ENCODE data around the gene MAPK12.

MAPK12 gene

DNA sequence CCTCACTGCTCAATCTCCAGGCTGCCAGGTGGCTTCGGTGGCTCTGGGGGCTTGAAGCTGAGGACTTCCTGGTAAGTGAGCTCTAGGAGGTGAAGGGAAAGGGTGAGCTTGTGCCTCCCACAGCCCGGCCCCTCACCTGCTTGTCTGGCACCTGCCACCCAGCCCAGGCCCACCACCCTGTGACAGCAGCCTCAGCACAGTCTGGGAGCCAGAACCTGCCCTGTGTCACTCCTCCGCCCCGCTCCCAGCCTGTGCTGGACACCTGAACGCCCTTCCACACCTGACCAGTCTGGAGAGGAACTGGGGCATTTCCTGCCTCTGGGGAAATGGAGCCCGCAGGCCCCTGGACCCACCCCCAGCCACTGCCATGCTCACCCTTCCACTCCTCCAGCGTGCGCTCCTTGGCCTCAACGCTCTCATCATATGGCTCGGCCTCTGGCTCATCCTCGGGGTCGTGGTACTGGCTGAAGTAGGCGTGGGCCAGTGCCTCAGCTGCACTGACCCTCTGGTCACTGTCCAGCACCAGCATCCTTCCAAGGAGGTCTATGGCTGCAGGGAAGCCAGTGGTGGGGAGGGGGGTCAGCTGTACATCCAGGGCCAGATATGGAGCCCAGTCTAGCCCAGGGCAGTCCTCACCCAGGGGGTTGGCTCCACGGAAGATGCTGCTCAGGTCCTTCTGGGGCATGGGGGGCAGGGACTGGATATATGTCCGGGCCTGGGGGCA lies 3.6 kb upstream of the MAPK12 start:
- 86 to 91% methylated on average over 12 to 13 of the region's 15 CpGs for WGBS, 2 experiments (ENCODE audit: insufficient coverage in 2 of 2)
- no peak overlapping the region for H3K4me3 ChIP-seq (ENCODE audit: extremely low read depth, insufficient read depth, low read length, poor library complexity, severe bottlenecking)
- H3K4me1 ChIP-seq (ENCODE audit: control insufficient read depth, insufficient read depth, low read length, poor library complexity, severe bottlenecking): peaks cover 9% of the 10 kb centered on the region
- H3K9me3 ChIP-seq (ENCODE audit: control insufficient read depth, low read length): peaks cover 6% of the 10 kb centered on the region
- no peaks in the 10 kb centered on the region for H3K36me3 ChIP-seq (ENCODE audit: control insufficient read depth, insufficient read depth, low read length)
- no peak overlapping the region for H3K27ac ChIP-seq (ENCODE audit: low read depth, low read length, severe bottlenecking)

DNA sequence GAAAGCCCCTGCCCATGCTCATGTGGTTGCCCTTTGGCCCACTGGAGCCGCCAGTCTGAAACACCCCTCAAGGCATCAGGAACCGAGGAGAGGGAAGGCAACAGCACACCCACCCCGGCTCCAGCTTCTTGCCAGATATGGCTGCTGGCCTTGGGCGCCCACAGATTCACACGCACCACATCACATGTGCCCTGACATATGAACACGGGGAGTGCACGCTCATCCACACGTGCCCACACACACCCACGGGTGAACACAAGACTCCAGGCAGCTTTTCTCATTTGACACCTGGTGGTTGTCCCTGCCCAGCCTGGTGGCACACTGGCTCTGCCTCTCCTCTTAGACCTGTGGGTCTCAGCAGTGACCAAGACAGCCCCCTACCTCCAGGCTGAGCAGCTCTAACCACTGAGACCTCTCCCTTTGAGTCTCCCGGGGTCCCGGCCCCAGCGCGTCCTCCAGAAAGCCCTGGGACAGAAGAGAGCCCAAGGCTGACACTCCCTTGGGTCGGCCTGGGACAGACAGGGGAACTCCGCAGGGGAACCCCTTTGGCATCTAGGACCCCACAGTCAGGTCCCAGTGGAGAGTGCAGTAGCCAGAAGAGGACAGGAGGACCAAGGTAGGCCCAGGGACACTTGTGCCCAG lies 2.7 kb upstream of the MAPK12 start:
- WGBS, 2 experiments (ENCODE audit: insufficient coverage in 2 of 2): 84 to 95% methylated on average over 11 to 14 of the region's 15 CpGs
- H3K4me3 ChIP-seq (ENCODE audit: extremely low read depth, insufficient read depth, low read length, poor library complexity, severe bottlenecking): no peak overlapping the region
- no peaks in the 10 kb centered on the region for H3K36me3 ChIP-seq (ENCODE audit: control insufficient read depth, insufficient read depth, low read length)
- H3K9me3 ChIP-seq (ENCODE audit: control insufficient read depth, low read length): peaks cover 6% of the 10 kb centered on the region
- peaks cover 5% of the 10 kb centered on the region for H3K4me1 ChIP-seq (ENCODE audit: control insufficient read depth, insufficient read depth, low read length, poor library complexity, severe bottlenecking)
- H3K27ac ChIP-seq (ENCODE audit: low read depth, low read length, severe bottlenecking): no peak overlapping the region

- H3K27ac ChIP-seq (ENCODE audit: low read depth, low read length, severe bottlenecking): no peak overlapping the region
- WGBS, 2 experiments (ENCODE audit: insufficient coverage in 2 of 2): 84 to 92% methylated on average over 5 to 6 of the region's 9 CpGs
- peaks cover 5% of the 10 kb centered on the region for H3K4me1 ChIP-seq (ENCODE audit: control insufficient read depth, insufficient read depth, low read length, poor library complexity, severe bottlenecking)
- H3K36me3 ChIP-seq (ENCODE audit: control insufficient read depth, insufficient read depth, low read length): peaks cover under 1% of the 10 kb centered on the region
- H3K9me3 ChIP-seq (ENCODE audit: control insufficient read depth, low read length): peaks cover 6% of the 10 kb centered on the region
- no peak overlapping the region for H3K4me3 ChIP-seq (ENCODE audit: extremely low read depth, insufficient read depth, low read length, poor library complexity, severe bottlenecking)
Measured at GRCh38 chr22:50262973-50263617, 1.6 kb upstream of the MAPK12 start.

DNA sequence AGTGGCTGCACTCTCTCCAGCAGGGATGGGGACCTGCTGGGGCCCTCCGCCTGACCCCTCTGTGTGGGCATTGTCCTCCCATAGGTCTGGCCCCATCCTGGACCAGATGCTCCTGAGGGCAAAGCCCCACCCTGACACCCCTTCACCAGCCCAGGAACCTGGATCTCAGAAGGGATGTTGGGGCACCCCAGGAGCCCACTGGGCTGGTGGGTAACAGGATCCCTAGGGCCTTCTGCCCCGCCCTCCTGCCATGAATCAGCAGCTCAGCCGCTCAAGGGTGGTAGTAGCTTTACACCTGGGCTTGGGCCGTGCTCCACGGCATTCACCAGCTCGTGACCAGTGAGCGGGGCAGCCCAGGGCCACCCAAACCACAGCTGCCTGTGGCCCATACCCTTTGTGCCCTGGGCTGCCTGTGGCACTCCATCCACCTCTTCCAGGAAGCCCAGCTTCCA lies 1.0 kb upstream of the MAPK12 start:
- Histone ChIP-seq H3K4me3 (ENCODE audit: extremely low read depth, insufficient read depth, low read length, poor library complexity, severe bottlenecking) (peak overlapping the region; percentile 52), H3K36me3 (ENCODE audit: control insufficient read depth, insufficient read depth, low read length) (peaks cover 7% of the 10 kb centered on the region), H3K4me1 (ENCODE audit: control insufficient read depth, insufficient read depth, low read length, poor library complexity, severe bottlenecking) (peaks cover 5% of the 10 kb centered on the region), H3K9me3 (ENCODE audit: control insufficient read depth, low read length) (peaks cover 6% of the 10 kb centered on the region), H3K27ac (ENCODE audit: low read depth, low read length, severe bottlenecking) (no peak overlapping the region)
- 73 to 80% methylated on average over 7 of the region's 7 CpGs for WGBS, 2 experiments (ENCODE audit: insufficient coverage in 2 of 2)

DNA sequence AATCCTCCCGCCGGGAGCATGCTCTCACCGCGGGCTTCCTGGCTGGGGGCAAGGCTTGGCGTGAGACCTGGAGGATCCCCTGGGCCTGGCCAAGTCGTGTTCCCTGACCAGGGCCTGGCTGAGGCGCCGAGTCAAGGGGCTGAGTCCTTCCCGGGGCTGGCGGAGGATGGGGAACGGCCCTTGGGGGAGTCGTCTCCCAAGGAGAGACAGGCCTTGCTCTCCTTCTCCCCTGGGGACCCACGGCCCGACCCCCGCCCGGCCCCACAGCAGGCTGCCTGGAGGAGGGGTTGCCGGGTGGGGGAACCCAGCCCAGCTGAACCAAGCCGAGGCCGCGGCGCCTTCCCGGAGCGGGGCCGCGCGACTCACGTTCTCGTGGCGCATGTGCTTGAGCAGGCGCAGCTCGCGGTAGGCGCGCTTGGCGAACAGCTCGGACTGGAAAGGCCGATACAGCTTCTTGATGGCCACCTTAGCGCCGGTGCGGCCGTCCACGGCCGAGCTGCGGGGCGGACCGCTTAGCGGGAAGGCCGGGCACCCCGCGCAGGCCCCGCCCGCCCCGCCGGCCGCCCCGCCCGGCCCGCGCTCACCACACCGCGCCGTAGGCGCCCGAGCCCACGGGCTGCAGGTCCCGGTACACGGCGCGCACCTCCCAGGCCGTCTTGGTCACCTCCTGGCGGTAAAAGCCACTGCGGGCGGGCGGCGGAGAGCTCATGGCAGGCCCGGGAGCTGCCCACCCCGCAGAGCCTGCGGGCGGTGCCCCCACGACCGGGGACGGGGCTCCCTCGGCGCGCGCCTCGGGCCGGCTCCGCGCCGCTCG lies 475 bp downstream of the MAPK12 start:
- H3K9me3 ChIP-seq (ENCODE audit: control insufficient read depth, low read length): no peaks in the 10 kb centered on the region
- WGBS, 2 experiments (ENCODE audit: insufficient coverage in 2 of 2): 1% methylated on average over 52 to 81 of the region's 92 CpGs
- peak overlapping the region; percentile 52 for H3K4me3 ChIP-seq (ENCODE audit: extremely low read depth, insufficient read depth, low read length, poor library complexity, severe bottlenecking)
- H3K36me3 ChIP-seq (ENCODE audit: control insufficient read depth, insufficient read depth, low read length): peaks cover 16% of the 10 kb centered on the region
- H3K4me1 ChIP-seq (ENCODE audit: control insufficient read depth, insufficient read depth, low read length, poor library complexity, severe bottlenecking): peaks cover 5% of the 10 kb centered on the region
- H3K27ac ChIP-seq (ENCODE audit: low read depth, low read length, severe bottlenecking): no peak overlapping the region

DNA sequence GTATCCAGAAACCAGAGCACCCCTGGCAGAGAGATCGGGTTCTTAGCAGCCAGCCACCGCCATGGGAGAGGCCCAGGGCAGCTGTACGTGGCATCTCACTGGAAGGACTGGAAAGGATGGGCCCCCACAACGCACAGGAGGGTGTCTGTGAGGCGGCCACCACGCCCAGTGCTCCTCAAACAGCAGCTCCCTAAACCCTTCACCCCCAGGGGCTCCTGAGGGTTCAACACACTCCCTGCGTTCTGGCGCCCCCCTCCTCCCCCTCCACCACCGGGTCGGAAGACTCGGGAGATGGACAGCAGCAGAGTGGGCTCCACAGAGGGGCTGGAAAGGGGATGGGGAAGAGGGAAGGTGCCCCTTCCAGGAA lies 1.1 kb downstream of the MAPK12 start:
- Histone ChIP-seq H3K9me3 (ENCODE audit: control insufficient read depth, low read length) (no peaks in the 10 kb centered on the region), H3K36me3 (ENCODE audit: control insufficient read depth, insufficient read depth, low read length) (peaks cover 20% of the 10 kb centered on the region), H3K27ac (ENCODE audit: low read depth, low read length, severe bottlenecking) (no peak overlapping the region), H3K4me3 (ENCODE audit: extremely low read depth, insufficient read depth, low read length, poor library complexity, severe bottlenecking) (peak overlapping the region; percentile 52), H3K4me1 (ENCODE audit: control insufficient read depth, insufficient read depth, low read length, poor library complexity, severe bottlenecking) (peaks cover 5% of the 10 kb centered on the region)
- 71 to 74% methylated on average over 4 of the region's 11 CpGs for WGBS, 2 experiments (ENCODE audit: insufficient coverage in 2 of 2)

GRCh38 chr22:50259302-50259701 lies 2.2 kb downstream of the MAPK12 start:
- no peak overlapping the region for H3K27ac ChIP-seq (ENCODE audit: low read depth, low read length, severe bottlenecking)
- H3K4me1 ChIP-seq (ENCODE audit: control insufficient read depth, insufficient read depth, low read length, poor library complexity, severe bottlenecking): peaks cover 5% of the 10 kb centered on the region
- no peaks in the 10 kb centered on the region for H3K9me3 ChIP-seq (ENCODE audit: control insufficient read depth, low read length)
- H3K36me3 ChIP-seq (ENCODE audit: control insufficient read depth, insufficient read depth, low read length): peaks cover 29% of the 10 kb centered on the region
- H3K4me3 ChIP-seq (ENCODE audit: extremely low read depth, insufficient read depth, low read length, poor library complexity, severe bottlenecking): no peak overlapping the region
- WGBS, 2 experiments (ENCODE audit: insufficient coverage in 2 of 2): 93 to 96% methylated on average over 14 of the region's 15 CpGs

DNA sequence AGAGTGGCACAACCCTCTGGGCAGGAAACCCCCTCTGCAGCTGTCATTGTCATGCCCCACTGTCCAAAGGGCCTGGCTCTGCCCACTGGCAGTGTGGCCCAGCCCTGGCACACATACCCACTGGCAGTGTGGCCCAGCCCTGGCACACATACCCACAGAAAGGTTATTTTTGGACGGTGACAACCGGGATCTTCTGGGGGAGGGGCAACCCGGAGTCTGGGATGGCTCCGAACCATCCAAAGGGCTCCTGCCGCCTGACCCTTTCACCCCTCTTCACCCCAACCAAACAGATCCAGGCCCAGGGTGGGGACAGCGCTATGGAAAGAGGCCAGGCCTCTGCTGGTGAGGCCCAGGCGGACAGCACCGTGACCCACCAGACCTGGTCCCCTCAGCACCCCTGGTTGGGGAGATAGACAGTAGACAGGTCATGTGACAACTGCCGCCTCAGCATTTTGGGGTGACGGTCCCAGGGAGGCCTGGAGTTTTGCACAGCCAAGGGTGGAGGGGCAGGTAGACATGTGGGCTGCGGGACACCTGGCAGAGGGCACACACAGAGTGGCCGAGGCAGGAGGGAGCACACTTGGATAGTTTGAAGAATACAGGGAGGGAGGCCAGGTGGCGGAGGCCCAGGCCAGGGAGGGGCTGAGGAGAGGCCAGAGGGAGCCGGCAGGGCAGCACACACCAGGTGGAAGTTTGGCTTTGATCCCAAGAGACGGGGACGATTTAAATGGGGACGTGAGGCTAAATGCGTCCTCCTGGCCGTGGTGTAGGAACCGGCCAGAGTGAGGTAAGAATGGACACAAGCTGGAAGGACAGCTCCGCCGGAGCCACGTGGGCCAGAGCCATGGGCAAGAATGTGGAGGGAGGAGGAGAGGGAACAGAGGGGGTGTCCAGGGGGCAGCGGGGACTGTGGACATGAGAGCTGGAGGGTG lies 2.9 kb downstream of the MAPK12 start:
- WGBS, 2 experiments (ENCODE audit: insufficient coverage in 2 of 2): 91 to 94% methylated on average over 19 to 24 of the region's 24 CpGs
- Histone ChIP-seq H3K27ac (ENCODE audit: low read depth, low read length, severe bottlenecking) (no peak overlapping the region), H3K4me1 (ENCODE audit: control insufficient read depth, insufficient read depth, low read length, poor library complexity, severe bottlenecking) (peaks cover 5% of the 10 kb centered on the region), H3K36me3 (ENCODE audit: control insufficient read depth, insufficient read depth, low read length) (peaks cover 29% of the 10 kb centered on the region), H3K4me3 (ENCODE audit: extremely low read depth, insufficient read depth, low read length, poor library complexity, severe bottlenecking) (no peak overlapping the region), H3K9me3 (ENCODE audit: control insufficient read depth, low read length) (no peaks in the 10 kb centered on the region)

- peaks cover 3% of the 10 kb centered on the region for H3K4me1 ChIP-seq (ENCODE audit: control insufficient read depth, insufficient read depth, low read length, poor library complexity, severe bottlenecking)
- H3K36me3 ChIP-seq (ENCODE audit: control insufficient read depth, insufficient read depth, low read length): peaks cover 29% of the 10 kb centered on the region
- WGBS, 2 experiments (ENCODE audit: insufficient coverage in 2 of 2): 85 to 86% methylated on average over 28 of the region's 31 CpGs
- H3K27ac ChIP-seq (ENCODE audit: low read depth, low read length, severe bottlenecking): no peak overlapping the region
- H3K4me3 ChIP-seq (ENCODE audit: extremely low read depth, insufficient read depth, low read length, poor library complexity, severe bottlenecking): no peak overlapping the region
- no peaks in the 10 kb centered on the region for H3K9me3 ChIP-seq (ENCODE audit: control insufficient read depth, low read length)
Measured at GRCh38 chr22:50257451-50258360, 3.8 kb downstream of the MAPK12 start.

Data from mesodermal cell (in vitro differentiated cells).